ENCODE data around the gene LMBR1L. TPM values are rescaled to one million over a fixed set of nuclear protein-coding genes. Genes with fewer than 3 reads are reported as not detected.
A peak's percentile ranks its signal among the peaks of the same experiment; 100 is the strongest.

The LMBR1L gene
- total RNA-seq, 2 donors from 2014 or later: 25.2 to 143 TPM

DNA sequence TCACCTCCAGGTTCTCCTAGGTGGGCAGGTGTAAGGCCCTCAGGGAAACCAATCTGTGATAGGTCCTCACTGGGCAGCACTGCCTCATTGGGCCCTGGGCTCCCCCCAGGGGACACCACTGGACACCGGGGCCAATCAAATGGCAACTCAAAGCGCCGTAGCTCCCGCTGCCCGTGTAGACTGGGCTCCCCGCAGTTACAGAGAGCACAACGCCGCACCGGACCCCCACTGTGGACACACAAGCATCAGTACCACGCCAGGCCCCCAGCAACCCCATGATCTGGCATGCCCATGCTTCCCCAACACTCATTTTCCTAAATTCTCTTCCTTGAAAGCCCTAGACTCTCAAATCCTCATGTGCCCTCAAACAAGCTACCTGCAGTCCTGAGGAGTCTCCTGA, 56.1 kb downstream of the LMBR1L start:
- Histone ChIP-seq H3K4me1 (replicated peaks) (peaks cover 29% of the 10 kb centered on the region), H3K27me3 (replicated peaks; ENCODE audit: insufficient read depth) (no peaks in the 10 kb centered on the region), H3K27ac (peak overlapping the region in 1 of 2 donors; percentile 51), H3K4me3 (no peak overlapping the region), H3K9me3 (no peaks in the 10 kb centered on the region), H3K36me3 (peaks cover 34 to 38% of the 10 kb centered on the region in 2 donors)
- WGBS: 94% methylated on average over 10 of the region's 10 CpGs
- no peak for DNase-seq (ENCODE audit: low spot score)
- TF ChIP-seq CTCF (IDR thresholded peaks at IDR 0.05) (no peak), POLR2A (IDR thresholded peaks at IDR 0.05) (no peak), POLR2AphosphoS5 (IDR thresholded peaks at IDR 0.05) (no peak)
- intact Hi-C loops (cut with DNase I): no loop called here

GRCh38 chr12:49054096-49054495, 56.6 kb downstream of the LMBR1L start:
- H3K4me1 ChIP-seq (replicated peaks): peaks cover 29% of the 10 kb centered on the region
- intact Hi-C loops (cut with DNase I): no loop called here
- H3K4me3 ChIP-seq: no peak overlapping the region
- no peak for DNase-seq (ENCODE audit: low spot score)
- H3K27me3 ChIP-seq (replicated peaks; ENCODE audit: insufficient read depth): no peaks in the 10 kb centered on the region
- H3K36me3 ChIP-seq: peaks cover 36 to 39% of the 10 kb centered on the region in 2 donors
- 95% methylated on average over 5 of the region's 5 CpGs for WGBS
- no peaks in the 10 kb centered on the region for H3K9me3 ChIP-seq
- TF ChIP-seq CTCF (IDR thresholded peaks at IDR 0.05): no peak
- H3K27ac ChIP-seq: peak overlapping the region in 1 of 2 donors; percentile 51

DNA sequence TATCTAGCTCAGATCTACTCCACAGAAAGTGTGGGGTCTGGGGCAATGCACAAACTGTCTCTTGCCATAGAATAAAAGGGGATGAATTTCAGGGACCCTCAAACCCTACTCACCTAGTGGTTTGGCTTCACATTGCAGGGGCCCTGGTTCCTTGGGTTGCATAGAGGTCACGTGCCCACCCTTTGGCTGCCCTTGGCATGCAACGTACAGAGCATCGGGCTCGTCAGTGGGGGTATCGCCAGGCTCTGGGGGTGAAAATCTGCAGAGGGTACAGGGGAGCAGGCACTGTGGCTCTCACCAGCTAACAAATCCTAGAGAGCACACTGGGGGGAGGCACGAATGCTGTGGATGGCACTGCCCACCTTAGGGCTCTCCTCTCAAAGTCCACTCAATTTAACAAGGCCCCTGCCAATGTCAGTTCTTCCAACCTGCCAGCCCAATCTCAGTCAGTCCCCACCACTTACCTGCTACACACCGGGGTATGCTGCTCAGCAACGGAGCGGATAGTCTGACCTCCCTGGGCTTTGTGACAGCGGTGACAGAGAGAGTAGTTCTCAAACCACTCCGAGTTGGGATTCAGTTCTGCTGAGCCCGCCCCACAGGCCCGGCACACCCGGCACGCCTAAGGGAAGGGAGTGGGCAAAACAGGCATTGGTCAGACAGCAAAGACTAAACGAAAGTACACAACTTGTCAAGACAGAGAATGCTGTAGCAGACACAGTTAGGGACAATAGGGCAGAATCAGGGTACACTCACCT, 58.0 kb downstream of the LMBR1L start:
- WGBS: 86% methylated on average over 16 of the region's 16 CpGs
- Histone ChIP-seq H3K27ac (no peak overlapping the region), H3K9me3 (no peaks in the 10 kb centered on the region), H3K27me3 (replicated peaks; ENCODE audit: insufficient read depth) (no peaks in the 10 kb centered on the region), H3K36me3 (peaks cover 42 to 51% of the 10 kb centered on the region in 2 donors), H3K4me3 (no peak overlapping the region), H3K4me1 (replicated peaks) (peaks cover 29% of the 10 kb centered on the region)
- DNase-seq (ENCODE audit: low spot score): no peak
- TF ChIP-seq POLR2AphosphoS5 (IDR thresholded peaks at IDR 0.05) (no peak), POLR2A (IDR thresholded peaks at IDR 0.05) (no peak), CTCF (IDR thresholded peaks at IDR 0.05) (no peak)
- intact Hi-C loops (cut with DNase I): no loop called here

DNA sequence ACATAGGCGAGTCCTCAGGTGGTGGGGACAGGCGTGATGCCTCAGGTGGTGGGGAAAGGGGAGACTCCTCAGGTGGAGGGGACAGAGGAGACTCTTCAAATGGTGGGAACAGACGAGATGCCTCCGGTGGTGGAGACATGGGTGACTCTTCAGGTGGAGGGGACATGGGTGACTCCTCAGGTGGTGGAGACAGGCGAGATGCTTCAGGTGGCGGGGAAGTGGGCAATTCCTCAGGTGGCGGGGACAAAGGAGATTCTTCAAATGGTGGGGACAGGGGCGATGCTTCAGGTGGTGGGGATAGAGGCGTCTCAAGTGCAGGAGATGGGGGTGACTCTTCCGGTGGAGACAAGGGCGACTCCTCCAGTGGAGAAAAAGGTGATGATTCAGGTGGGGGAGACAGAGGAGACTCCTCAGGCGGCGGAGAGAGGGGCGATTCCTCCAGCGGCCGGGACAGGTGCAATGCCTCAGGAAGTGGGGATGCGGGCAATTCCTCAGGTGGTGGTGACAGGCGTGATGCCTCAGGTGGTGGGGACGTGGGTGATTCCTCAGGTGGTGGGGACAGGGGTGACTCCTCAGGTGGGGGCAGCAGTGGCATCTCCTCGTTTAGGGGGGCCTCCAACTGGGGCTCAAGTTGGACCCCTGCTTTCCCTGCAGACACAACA, 58.7 kb downstream of the LMBR1L start:
- 86% methylated on average over 20 of the region's 20 CpGs for WGBS
- no peaks in the 10 kb centered on the region for H3K27me3 ChIP-seq (replicated peaks; ENCODE audit: insufficient read depth)
- no peaks in the 10 kb centered on the region for H3K9me3 ChIP-seq
- no peak overlapping the region for H3K27ac ChIP-seq
- TF ChIP-seq POLR2AphosphoS5 (IDR thresholded peaks at IDR 0.05) (no peak), POLR2A (IDR thresholded peaks at IDR 0.05) (no peak), CTCF (IDR thresholded peaks at IDR 0.05) (no peak)
- H3K36me3 ChIP-seq: peaks cover 42 to 51% of the 10 kb centered on the region in 2 donors
- H3K4me1 ChIP-seq (replicated peaks): peaks cover 22% of the 10 kb centered on the region
- H3K4me3 ChIP-seq: no peak overlapping the region
- intact Hi-C loops (cut with DNase I): no loop called here
- DNase-seq (ENCODE audit: low spot score): no peak

GRCh38 chr12:49051373-49051764, 59.3 kb downstream of the LMBR1L start:
- Histone ChIP-seq H3K36me3 (peaks cover 42 to 55% of the 10 kb centered on the region in 2 donors), H3K27ac (no peak overlapping the region), H3K27me3 (replicated peaks; ENCODE audit: insufficient read depth) (no peaks in the 10 kb centered on the region), H3K9me3 (no peaks in the 10 kb centered on the region), H3K4me1 (replicated peaks) (peaks cover 18% of the 10 kb centered on the region), H3K4me3 (no peak overlapping the region)
- no peak for TF ChIP-seq POLR2A (IDR thresholded peaks at IDR 0.05)
- no peak for TF ChIP-seq CTCF (IDR thresholded peaks at IDR 0.05)
- intact Hi-C loops (cut with DNase I): no loop called here
- 90% methylated on average over 18 of the region's 18 CpGs for WGBS
- DNase-seq (ENCODE audit: low spot score): no peak

All from prostate gland (tissue), 2 donors.